KOPT-K1 (cell line): Measurements from ENCODE around the gene ARID3B.
A peak's percentile ranks its signal among the peaks of the same experiment; 100 is the strongest.

ENCODE experiments used
- H3K27ac ChIP-seq: fragments of 200-600 bp; sonication (generic); 2 replicates; pipeline ENCODE4 v1.5.1; 2016; ENCODE audit warnings: antibody characterized with exemption, mild to moderate bottlenecking, low read depth, low read length; ENCODE audit not compliant: poor library complexity, severe bottlenecking
- H3K36me3 ChIP-seq: fragments of 200-600 bp; sonication (generic); 2 replicates; pipeline ENCODE4 v1.5.1; 2017; ENCODE audit warnings: antibody characterized with exemption, mild to moderate bottlenecking, low read length, moderate library complexity; ENCODE audit not compliant: insufficient read depth
- H3K9me3 ChIP-seq: fragments of 200-600 bp; sonication (generic); 2 replicates; pipeline ENCODE4 v1.5.1; 2017; ENCODE audit warnings: antibody characterized with exemption, low read length, mild to moderate bottlenecking; ENCODE audit not compliant: insufficient read depth, poor library complexity, severe bottlenecking

ARID3B gene

DNA sequence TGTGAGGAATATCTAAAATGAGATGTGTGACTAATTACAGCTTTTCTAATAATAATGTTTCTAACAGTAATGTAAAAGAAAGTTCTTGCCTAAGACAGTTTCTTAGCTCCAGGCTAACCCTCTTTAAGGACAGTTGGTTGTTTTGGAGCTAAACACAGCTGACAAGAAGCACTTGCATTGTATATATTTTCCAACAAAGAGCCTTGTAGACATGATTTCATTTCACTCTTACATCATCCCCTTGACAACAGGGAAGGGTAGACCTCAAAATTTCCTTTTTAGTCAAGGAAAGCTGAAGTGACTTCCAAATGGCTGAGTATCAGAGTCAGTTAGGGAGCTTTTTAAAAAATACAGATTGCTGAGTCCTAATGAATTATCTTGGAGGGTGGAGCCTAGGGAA lies 4.1 kb downstream of the ARID3B start:
- H3K36me3 ChIP-seq: peaks cover 47% of the 10 kb centered on the region
- no peaks in the 10 kb centered on the region for H3K9me3 ChIP-seq
- H3K27ac ChIP-seq: peak overlapping the region; percentile 59

DNA sequence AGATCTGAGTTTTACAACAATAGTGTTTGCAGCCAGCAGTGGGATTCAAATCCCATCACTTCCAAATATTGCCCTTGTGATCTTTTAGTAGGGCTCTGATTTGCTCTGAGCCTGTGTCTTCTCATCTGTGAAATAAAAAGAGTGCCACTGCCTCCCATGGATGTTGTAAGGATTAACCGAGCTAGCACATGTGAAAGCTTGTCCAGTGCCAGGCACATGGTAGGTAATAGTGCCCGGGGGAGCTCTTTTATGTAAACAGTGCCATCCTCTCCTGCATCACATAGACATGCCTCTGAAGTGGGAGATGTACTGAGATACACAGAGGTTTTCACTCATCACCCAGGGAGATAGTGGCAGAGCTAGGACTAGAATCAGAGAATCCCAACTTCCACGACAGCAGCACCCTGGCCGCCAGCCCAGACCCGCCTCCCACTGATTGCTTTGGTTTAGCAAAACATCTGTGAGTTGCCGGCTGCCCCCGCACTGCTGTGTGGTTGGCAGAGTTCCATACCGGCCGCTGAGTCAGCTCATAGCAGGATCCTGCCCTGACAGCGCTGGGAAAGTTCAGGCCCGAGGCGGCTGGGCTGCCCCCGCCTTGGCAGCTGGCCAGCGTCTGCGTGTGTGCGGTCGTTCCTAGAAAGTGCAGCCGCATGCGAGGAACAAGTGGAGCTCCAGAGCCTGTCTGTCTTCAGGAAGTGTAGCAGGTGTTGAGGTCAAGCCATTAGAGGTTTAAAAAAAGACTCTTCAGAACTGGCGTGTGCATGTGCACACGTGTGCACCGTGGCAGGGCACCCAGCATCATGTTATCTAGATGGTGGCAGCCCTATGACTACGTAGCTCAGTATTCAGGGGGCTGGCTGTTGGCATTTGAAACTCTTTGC lies 5.0 kb downstream of the ARID3B start:
- Histone ChIP-seq H3K36me3 (peaks cover 56% of the 10 kb centered on the region), H3K9me3 (no peaks in the 10 kb centered on the region), H3K27ac (peak overlapping the region; percentile 59)

GRCh38 chr15:74547616-74548015 lies 6.6 kb downstream of the ARID3B start:
- H3K9me3 ChIP-seq: no peaks in the 10 kb centered on the region
- peaks cover 71% of the 10 kb centered on the region for H3K36me3 ChIP-seq
- H3K27ac ChIP-seq: peak overlapping the region; percentile 50

GRCh38 chr15:74548241-74548640 lies 7.2 kb downstream of the ARID3B start:
- Histone ChIP-seq H3K27ac (peak overlapping the region; percentile 50), H3K36me3 (peaks cover 77% of the 10 kb centered on the region)

GRCh38 chr15:74549816-74550215 lies 8.8 kb downstream of the ARID3B start:
- Histone ChIP-seq H3K27ac (no peak overlapping the region), H3K36me3 (peaks cover 80% of the 10 kb centered on the region), H3K9me3 (no peaks in the 10 kb centered on the region)

More at GRCh38 chr15:74548241-74548640, 7.2 kb downstream of the ARID3B start:
- H3K9me3 ChIP-seq: no peaks in the 10 kb centered on the region

DNA sequence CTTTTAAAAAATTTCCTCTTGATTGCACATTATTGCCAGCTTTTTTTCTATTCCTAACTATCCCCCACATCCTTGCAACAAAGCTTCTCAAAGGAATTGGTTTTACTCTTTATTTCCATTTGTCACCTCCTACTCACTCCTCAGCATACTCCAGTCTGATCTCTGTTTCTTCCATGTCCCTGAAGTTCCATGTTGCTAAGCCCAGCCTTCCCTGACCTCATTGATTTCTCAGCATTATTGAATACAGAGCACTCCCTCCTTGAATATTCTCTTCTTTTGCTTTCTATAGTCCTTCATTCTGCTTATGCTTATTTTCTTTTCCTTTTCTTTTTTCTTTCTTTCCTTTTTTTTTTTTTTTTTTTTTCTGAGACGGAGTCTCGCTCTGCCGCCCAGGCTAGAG lies 10.7 kb downstream of the ARID3B start:
- Histone ChIP-seq H3K36me3 (peaks cover 88% of the 10 kb centered on the region), H3K27ac (no peak overlapping the region), H3K9me3 (no peaks in the 10 kb centered on the region)

- H3K27ac ChIP-seq: peak overlapping the region; percentile 16
- no peaks in the 10 kb centered on the region for H3K9me3 ChIP-seq
- peaks cover 92% of the 10 kb centered on the region for H3K36me3 ChIP-seq
Observed at GRCh38 chr15:74552773-74553441, 11.9 kb downstream of the ARID3B start.

- H3K36me3 ChIP-seq: peaks cover 88% of the 10 kb centered on the region
- no peaks in the 10 kb centered on the region for H3K9me3 ChIP-seq
Observed at GRCh38 chr15:74555192-74555591, 14.2 kb downstream of the ARID3B start.

DNA sequence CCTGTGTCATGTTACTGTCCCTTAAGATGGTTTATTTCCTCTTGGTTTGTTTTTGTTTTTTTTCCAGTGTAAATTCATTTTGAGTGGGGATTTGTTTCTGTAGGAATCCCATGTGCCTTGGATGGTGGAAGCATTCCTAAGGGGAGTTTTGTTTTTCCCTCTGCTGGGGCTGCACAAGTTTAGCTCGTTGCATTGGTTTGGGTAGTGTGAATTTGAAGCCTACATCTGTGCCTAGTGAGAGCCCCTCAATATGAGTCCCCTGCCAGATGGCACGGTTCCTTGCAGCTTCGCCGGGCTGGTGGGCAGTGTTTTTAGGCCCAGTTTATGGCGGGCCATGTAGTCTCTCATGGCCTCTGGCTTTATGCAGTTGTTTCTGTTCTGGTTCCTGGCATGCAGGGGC lies 17.7 kb downstream of the ARID3B start:
- no peak overlapping the region for H3K27ac ChIP-seq
- peaks cover 87% of the 10 kb centered on the region for H3K36me3 ChIP-seq
- H3K9me3 ChIP-seq: no peaks in the 10 kb centered on the region

More at GRCh38 chr15:74555192-74555591, 14.2 kb downstream of the ARID3B start:
- H3K27ac ChIP-seq: no peak overlapping the region

DNA sequence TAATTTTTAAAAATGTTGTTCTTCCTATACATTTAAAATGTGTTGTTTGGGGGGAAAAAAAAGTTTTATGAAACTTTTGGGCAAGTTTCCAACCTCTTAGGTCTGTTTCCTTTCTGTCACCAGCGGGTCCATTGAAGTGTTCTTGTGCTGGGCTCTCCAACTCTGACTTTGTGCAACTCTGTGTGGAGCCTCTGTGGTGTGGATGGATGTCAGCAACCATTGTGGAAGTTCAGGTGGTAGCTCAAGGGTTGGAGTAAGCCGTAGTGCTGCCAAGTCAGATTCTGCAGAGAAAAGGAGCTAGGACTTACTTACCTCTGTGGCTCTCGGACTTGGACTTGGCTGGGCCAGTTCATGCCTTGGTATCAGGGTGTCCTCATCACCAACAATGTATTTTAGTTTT lies 22.4 kb downstream of the ARID3B start:
- Histone ChIP-seq H3K27ac (no peak overlapping the region), H3K9me3 (no peaks in the 10 kb centered on the region), H3K36me3 (peaks cover 85% of the 10 kb centered on the region)

DNA sequence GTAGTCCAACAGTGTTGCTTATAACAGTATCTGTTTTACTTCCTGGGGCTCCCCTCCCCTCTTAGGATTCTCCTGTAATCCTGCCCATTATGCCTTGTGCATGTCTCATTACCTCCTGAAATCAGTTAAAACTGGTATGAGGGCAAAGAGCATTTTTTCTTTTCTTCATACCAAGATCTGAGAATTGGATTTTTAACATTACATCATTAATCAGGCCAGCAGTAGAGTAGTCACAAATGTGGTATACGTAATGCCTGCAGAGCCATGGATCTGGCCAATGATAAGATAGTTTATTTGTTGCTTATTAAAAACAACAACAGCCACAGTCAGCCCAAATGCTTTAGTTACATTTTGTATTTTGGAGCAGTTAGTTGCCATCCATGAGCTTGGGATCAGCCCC lies 23.2 kb downstream of the ARID3B start:
- no peak overlapping the region for H3K27ac ChIP-seq
- H3K36me3 ChIP-seq: peaks cover 85% of the 10 kb centered on the region
- no peaks in the 10 kb centered on the region for H3K9me3 ChIP-seq

GRCh38 chr15:74565381-74566085 lies 24.5 kb downstream of the ARID3B start:
- Histone ChIP-seq H3K9me3 (no peaks in the 10 kb centered on the region), H3K27ac (no peak overlapping the region), H3K36me3 (peaks cover 89% of the 10 kb centered on the region)

DNA sequence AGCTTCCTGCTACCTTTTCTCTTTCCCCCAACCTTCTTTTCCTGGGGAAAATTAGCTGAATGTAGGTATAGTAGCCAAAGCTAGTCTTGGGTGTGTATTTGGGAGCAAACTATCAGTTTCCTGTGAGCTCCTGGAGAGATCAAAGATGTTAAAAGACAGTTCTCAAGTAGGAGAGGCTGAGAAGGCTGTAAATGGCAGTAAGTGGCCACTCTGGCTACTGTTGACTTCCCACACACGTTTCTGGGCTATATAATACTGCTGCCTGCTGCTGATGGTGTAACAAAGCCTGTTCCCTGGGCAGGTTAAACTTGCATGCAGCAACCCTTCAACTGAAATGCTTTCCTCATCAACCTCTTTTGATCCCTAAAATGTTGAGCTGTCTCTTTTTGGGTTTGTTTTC lies 27.6 kb downstream of the ARID3B start:
- no peak overlapping the region for H3K27ac ChIP-seq
- H3K9me3 ChIP-seq: no peaks in the 10 kb centered on the region
- H3K36me3 ChIP-seq: peaks cover 90% of the 10 kb centered on the region

- peaks cover 90% of the 10 kb centered on the region for H3K36me3 ChIP-seq
- H3K27ac ChIP-seq: no peak overlapping the region
- no peaks in the 10 kb centered on the region for H3K9me3 ChIP-seq
Observed at GRCh38 chr15:74569731-74570070, 28.7 kb downstream of the ARID3B start.

GRCh38 chr15:74571191-74571590 lies 30.2 kb downstream of the ARID3B start:
- H3K36me3 ChIP-seq: peaks cover 94% of the 10 kb centered on the region
- no peak overlapping the region for H3K27ac ChIP-seq
- H3K9me3 ChIP-seq: no peaks in the 10 kb centered on the region
